OCI-M2 (cell line): ENCODE data around the gene TMA7.

ENCODE experiments used
- DNase-seq: peaks from one replicate; lab custom pipeline; 2025; ENCODE audit not compliant: unreplicated experiment; lab: John Stamatoyannopoulos, UW

TMA7 gene

GRCh38 chr3:48408823-48409281 lies 31.2 kb upstream of the TMA7 start:
- DNase-seq, result no peak

GRCh38 chr3:48409291-48410201 lies 30.5 kb upstream of the TMA7 start:
- no peak for DNase-seq

GRCh38 chr3:48410205-48411040 lies 29.6 kb upstream of the TMA7 start:
- DNase-seq, result no peak

- DNase-seq, result no peak
Measured at GRCh38 chr3:48411041-48411588, 28.9 kb upstream of the TMA7 start.

DNA sequence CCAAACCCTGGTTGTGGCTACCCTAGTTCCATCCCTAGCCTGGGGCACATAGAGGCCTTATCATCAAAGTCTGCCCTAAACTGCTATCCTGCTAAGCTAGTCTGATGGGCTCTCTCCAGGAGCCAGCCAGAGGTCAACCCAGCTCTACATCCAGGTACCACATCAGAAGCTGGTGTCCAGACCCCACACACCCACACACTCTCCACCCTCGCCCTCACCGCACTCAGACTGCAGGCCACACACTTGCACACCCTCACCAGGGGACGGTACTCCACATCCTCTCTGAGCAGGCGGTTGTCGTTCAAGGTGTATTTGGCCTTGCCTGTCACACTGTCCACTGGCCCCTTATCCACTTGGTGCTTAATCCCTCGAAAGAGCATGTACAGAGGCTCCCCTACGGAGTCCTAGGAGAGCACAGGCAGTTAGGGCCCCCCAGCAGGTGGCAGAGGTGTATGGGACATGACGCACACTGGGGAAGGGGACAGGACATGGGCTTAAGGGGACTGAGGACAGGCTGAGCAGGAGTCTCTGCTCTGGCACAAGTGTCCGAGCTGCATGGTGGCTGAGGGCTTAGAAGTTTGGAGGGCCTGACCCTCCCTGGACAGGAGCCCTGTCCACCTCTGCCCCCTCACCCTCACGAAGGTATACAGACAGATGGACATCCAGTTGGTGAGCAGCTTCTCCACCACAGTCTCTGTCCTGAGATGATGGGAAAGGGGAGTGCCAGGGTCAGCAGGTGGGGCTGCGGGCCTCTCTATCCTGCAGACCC lies 28.3 kb upstream of the TMA7 start:
- no peak for DNase-seq

- DNase-seq, result no peak
Measured at GRCh38 chr3:48412375-48413001, 27.6 kb upstream of the TMA7 start.

- DNase-seq, result no peak
Measured at GRCh38 chr3:48413086-48413485, 27.0 kb upstream of the TMA7 start.

- no peak for DNase-seq
Measured at GRCh38 chr3:48413611-48414010, 26.4 kb upstream of the TMA7 start.

GRCh38 chr3:48414376-48415250 lies 25.4 kb upstream of the TMA7 start:
- DNase-seq, result no peak

DNA sequence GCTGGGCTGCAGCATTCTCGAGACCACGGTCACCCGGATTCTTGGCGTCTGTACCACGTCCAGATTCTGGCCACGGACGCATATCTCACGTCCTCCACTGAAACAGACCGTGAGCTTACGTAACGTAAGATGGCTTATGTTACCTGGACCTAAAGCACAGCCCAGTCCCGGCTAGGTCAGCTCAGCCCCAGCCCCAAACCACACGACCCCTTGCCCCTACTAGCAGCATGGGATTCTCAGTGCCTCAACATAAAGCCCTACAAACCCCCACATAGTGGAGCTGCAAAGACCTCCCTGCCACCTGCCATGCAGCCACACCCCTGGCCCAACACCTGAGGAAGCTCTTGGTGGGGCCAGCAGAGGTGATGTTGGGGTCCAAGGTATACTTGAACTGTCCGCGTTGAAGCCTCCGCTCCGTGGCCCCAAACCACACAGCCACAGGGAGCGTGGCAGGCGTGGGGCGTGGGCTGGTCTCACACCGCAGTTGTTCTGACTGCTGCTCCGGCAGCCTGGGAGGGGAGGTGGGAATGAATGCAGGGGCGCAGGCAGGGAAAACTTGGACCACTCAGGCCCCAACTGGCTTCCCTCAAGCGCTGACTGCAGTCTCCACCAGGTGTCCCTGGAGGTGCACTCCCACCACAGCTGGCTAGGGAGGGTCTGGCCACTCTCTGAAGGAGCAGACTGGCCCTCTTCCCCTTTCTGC lies 24.7 kb upstream of the TMA7 start:
- no peak for DNase-seq

DNA sequence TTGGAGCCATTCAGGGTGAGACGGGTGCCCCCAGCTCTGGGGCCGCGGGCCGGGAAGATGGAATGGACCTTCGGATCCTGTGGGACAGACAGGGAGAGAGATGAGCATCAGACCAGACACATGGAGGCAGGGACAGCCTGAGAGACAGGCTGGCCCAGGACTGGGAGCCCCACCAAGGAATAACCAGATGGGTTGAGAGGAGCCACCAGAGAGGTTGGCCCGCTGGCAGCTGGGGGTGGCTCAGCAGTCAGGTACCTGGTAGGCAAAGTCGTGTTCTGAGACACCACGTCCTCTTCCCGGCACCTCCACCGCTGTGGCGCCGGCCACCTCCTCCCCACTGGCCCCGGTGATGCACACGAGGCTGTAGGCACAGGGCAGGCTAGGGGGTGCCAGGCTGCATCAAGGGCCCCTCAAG lies 24.0 kb upstream of the TMA7 start:
- no peak for DNase-seq

DNA sequence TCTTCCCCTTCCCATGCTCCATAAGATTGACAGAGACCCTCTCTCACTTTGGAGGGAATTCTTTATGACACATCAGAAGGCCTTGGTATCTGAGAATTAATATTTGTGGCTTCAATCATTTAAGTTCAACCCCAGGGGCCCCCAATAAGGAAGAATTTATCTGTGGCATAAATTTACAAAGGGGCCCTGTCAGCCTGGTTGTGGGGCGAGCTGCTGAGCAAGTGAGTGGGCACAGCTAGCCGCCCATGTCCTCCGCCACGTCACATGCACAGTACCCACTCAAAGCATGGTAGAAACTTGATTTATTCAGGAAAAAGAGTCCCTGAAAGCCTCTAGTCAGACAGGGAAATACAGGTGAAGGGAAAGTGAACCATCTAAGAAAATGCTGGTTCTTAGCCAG lies 23.5 kb upstream of the TMA7 start:
- DNase-seq, result no peak

DNA sequence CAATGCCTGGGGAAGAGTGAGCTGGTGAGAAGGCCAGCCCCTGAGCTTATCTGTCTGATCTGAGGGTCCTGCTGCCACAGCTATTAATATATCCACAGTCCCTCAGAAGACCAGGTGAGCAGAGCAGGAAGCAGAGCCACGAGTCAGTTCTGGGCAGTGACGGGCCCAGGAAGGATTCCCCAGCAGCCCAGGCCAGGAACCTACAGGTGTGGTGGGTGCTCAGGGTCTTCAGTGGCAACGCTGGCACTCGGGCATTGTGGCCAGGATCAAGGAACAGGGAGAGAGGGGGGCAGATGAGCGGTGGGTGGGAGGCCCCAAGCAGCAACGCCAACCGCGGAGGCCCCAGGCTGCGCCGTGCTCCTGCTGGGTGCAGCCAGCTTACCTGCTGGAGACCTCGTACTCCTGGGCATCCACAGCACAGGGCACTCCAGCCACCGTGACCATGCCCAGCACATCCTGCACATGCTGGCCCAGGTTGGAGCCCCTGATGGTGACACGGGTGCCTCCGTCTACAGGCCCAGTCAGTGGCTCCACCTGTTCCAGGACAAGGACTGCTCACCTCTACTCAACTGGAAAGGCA lies 22.4 kb upstream of the TMA7 start:
- no peak for DNase-seq

- DNase-seq, result no peak
Measured at GRCh38 chr3:48418140-48418539, 21.9 kb upstream of the TMA7 start.

DNA sequence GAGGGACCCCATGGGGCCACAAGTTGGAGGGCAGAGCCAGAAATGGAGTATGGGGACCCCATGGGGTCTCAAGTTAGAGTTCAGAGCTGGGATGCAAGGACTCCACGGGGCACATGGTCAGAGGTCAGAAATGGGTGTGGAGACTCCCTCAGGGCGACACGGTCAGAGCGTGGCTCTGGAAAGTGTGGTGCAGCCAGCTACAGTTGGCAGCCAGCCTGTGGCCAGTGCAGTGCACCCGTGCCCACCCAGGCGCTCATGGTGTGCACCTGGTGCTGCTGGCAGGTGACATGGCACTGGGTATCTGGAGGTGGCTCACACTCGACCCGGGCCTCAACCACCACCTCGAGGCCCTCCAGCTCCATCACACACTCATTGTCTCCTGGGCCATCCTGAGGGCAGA lies 21.4 kb upstream of the TMA7 start:
- no peak for DNase-seq

GRCh38 chr3:48419149-48419548 lies 20.9 kb upstream of the TMA7 start:
- no peak for DNase-seq

- no peak for DNase-seq
Measured at GRCh38 chr3:48419597-48419996, 20.5 kb upstream of the TMA7 start.

DNA sequence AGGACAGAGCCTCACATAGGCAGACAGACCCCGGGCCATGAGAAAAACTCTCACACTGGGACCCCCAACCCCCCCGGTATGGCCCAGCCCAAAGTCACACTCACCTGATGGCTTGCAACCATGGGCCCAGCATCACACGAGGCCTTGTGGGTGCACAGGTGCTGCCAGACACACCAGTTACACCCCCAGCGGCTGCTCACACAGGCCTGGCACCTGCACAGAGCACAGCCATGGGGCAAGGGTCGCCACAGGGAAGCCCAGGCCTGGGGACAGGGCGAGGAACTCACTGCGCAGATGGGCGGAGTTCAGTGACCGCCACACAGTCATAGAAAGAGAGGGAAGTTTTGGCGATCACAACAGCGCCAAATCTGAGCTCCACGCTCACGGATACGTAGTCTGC lies 19.5 kb upstream of the TMA7 start:
- DNase-seq, result no peak

DNA sequence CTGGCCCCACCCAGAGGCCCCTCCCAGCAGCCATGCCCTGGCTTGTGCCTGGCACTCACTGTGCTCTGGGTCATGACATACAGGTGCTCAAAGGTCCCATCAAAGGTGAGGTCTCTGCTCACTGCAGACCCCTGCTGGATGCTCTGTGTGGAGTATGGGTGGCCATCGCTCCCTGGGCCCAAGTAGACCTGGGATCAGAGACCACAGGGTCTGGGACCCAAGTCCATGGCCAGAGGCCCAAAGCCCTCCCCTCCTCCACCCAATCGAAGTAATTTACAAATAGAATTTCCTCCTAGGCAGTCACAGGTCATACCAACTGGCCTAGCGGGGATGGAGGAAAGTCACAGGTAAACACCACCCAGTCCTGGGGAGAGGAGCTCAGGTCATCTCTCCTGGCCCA lies 17.8 kb upstream of the TMA7 start:
- no peak for DNase-seq
